ENCODE results near the gene PRDX1.
A peak's percentile ranks its signal among the peaks of the same experiment; 100 is the strongest.

The PRDX1 gene

DNA sequence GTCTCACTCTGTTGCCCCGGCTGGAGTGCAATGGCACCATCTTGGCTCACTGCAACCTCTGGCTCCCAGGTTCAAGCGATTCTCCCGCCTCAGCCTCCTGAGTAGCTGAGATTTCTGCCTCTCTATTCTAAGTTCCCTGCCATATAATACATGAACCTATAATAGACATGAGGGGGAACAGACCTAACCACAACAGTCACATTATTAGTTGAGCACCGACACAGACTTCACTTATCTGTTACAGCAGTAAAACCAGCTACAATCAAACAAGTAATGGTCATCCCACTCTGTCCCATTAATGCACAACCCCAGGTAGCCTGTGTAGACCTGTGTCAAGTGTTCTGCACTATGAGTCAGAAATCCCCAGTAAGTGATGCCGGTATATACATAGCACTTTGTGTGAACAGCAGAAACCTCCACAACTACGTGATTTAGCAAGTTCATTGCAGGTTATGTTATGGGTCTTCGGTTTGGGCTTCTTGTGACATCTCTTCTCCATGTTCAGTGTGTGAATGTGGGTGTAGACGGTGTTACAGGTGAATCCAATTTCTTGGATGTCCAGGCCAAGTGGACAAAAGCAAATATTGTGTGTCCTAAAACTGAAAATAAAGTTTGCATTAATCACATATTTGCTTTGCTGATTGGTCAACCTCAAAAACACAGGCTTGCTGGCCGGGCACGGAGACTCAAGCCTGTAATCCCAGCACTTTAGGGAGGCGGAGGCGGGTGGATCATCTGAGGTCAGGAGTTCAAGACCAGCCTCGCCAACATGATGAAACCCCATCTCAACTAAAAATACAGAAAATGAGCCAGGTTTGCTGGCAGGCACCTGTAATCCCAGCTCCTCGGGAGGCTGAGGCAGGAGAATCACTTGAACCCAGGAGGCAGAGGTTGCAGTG is 18.0 kb downstream of the PRDX1 start:
- Histone ChIP-seq H3K4me3 (no peak overlapping the region), H3K9ac (no peak overlapping the region), H3K36me3 (peaks cover 2 to 45% (median 21%) of the 10 kb centered on the region in 11 experiments; a peak in 20 of 22 replicates), H4K20me1 (peaks cover 14 to 29% (median 24%) of the 10 kb centered on the region in 11 experiments; a peak in 19 of 22 replicates), H3K4me1 (peaks cover 22 to 25% (median 24%) of the 10 kb centered on the region in 10 experiments), H3K9me3 (replicated peaks in 1 of 11) (no peaks in the 10 kb centered on the region), H3K27me3 (no peaks in the 10 kb centered on the region), H3K4me2 (no peak overlapping the region), H3K27ac (no peak overlapping the region)
- no peak for TF ChIP-seq Cebpa-rat (IDR thresholded peaks at IDR 0.05)

DNA sequence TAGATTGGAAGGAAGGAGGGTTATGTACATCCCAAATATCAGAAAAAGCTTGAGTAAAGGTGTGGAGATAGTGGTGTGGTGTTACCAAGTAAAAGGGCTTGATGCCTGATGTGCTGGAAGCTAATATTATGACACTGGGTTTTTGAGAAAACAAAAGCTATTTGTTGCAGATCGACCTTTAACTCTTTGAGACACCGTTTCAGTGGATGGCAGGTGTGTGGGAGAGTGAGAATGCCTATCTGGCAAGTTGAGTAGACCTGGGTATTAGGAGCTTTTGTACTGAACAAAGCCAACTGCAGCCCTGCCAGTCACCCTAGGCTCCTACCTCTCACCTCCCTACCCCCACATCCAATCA is 20.2 kb downstream of the PRDX1 start:
- peak overlapping the region in 1 of 10 experiments; percentile 79; a peak in 1 of 20 replicates for H3K4me3 ChIP-seq
- H3K27me3 ChIP-seq, result no peaks in the 10 kb centered on the region
- peaks cover 23 to 28% (median 26%) of the 10 kb centered on the region in 10 experiments for H3K4me1 ChIP-seq
- TF ChIP-seq Cebpa-rat (IDR thresholded peaks at IDR 0.05), result no peak
- H3K27ac ChIP-seq, result no peak overlapping the region
- H3K9ac ChIP-seq, result no peak overlapping the region
- H3K36me3 ChIP-seq, result peaks cover 0 to 26% (median 8%) of the 10 kb centered on the region in 11 experiments; a peak in 9 of 22 replicates
- peaks cover 0 to 5% (median 0%) of the 10 kb centered on the region in 11 experiments; a peak in 1 of 22 replicates for H3K9me3 ChIP-seq (replicated peaks in 1 of 11)
- peak overlapping the region; percentile 45 to 99 (median 87); a peak in 21 of 22 replicates for H3K4me2 ChIP-seq
- H4K20me1 ChIP-seq, result peaks cover 0 to 7% (median 1%) of the 10 kb centered on the region in 11 experiments; a peak in 5 of 22 replicates

DNA sequence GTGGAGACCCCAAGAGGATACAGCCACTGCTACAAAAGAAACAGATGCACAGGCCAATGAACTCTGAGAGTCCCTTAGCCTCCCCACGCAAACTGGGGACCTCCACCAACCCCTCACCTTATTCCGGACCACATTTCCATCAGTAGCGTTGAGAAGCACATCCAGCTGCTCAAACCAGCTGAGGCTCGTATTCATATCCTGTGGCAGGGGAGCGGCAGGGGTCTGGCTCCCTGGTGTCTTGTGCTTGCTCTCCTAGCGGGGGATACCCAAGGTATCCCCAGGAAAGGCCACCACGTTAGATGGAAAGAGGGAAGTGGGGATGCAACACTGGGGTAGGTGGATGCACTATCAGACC is 22.3 kb downstream of the PRDX1 start:
- Histone ChIP-seq H3K27me3 (no peaks in the 10 kb centered on the region), H3K4me1 (peaks cover 24 to 28% (median 26%) of the 10 kb centered on the region in 10 experiments), H3K4me3 (peak overlapping the region; percentile 65 to 83 (median 70)), H3K36me3 (peaks cover 0 to 24% (median 8%) of the 10 kb centered on the region in 11 experiments; a peak in 9 of 22 replicates), H3K4me2 (peak overlapping the region; percentile 78 to 99 (median 93)), H4K20me1 (no peaks in the 10 kb centered on the region), H3K9ac (peak overlapping the region; percentile 62 to 84 (median 77); a peak in 21 of 22 replicates), H3K27ac (peak overlapping the region in 9 of 11 experiments; percentile 20 to 75 (median 55); a peak in 13 of 22 replicates), H3K9me3 (replicated peaks in 1 of 11) (peaks cover 0 to 5% (median 0%) of the 10 kb centered on the region in 11 experiments; a peak in 1 of 22 replicates)
- TF ChIP-seq Cebpa-rat (IDR thresholded peaks at IDR 0.05), result no peak

- Histone ChIP-seq H3K27ac (no peak overlapping the region), H3K9me3 (replicated peaks in 1 of 11) (peaks cover 0 to 5% (median 0%) of the 10 kb centered on the region in 11 experiments; a peak in 1 of 22 replicates), H3K4me2 (peak overlapping the region in 3 of 11 experiments; percentile 78 to 99 (median 96); a peak in 2 of 22 replicates), H3K4me3 (no peak overlapping the region), H3K27me3 (no peaks in the 10 kb centered on the region), H4K20me1 (no peaks in the 10 kb centered on the region), H3K4me1 (peaks cover 24 to 30% (median 27%) of the 10 kb centered on the region in 10 experiments), H3K9ac (no peak overlapping the region), H3K36me3 (peaks cover 0 to 13% (median 0%) of the 10 kb centered on the region in 11 experiments; a peak in 5 of 22 replicates)
- no peak for TF ChIP-seq Cebpa-rat (IDR thresholded peaks at IDR 0.05)
Measured at GRCh38 chr1:45498279-45498678, 23.4 kb downstream of the PRDX1 start.

DNA sequence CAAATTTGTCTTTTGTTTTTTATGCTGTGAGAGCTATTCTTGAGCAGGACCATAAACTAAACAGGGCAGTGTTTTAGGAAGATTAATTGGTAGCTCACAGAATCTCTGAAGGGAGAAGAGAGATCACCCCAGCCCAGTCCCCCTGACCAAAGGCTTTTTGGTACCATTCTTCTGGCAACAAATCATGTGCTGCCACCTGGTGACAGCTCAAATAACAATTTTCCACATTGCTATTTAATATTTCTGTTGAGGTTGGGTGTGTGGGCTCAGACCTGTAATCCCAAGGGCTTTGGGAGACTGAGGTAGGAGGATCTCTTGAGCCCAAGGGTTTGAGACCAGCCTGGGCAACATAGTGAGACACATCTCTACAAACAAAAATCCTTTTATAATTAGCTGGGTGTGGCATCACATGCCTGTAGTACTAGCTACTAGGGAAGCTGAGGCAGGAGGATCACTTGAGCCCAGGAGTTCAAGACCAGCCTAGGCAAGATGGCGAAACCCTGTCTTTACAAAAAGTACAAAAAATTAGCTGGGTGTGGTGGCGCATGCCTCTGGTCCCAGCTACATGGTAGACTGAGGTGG is 28.5 kb downstream of the PRDX1 start:
- TF ChIP-seq Cebpa-rat (IDR thresholded peaks at IDR 0.05), result no peak
- Histone ChIP-seq H3K27me3 (peaks cover 0 to 28% (median 24%) of the 10 kb centered on the region in 11 experiments; a peak in 19 of 22 replicates), H3K36me3 (no peaks in the 10 kb centered on the region), H4K20me1 (peaks cover 0 to 11% (median 0%) of the 10 kb centered on the region in 11 experiments; a peak in 5 of 22 replicates), H3K4me1 (peaks cover 14 to 37% (median 23%) of the 10 kb centered on the region in 10 experiments), H3K4me2 (no peak overlapping the region), H3K9me3 (replicated peaks in 1 of 11) (peaks cover 0 to 5% (median 0%) of the 10 kb centered on the region in 11 experiments; a peak in 1 of 22 replicates), H3K4me3 (no peak overlapping the region), H3K9ac (no peak overlapping the region), H3K27ac (no peak overlapping the region)

DNA sequence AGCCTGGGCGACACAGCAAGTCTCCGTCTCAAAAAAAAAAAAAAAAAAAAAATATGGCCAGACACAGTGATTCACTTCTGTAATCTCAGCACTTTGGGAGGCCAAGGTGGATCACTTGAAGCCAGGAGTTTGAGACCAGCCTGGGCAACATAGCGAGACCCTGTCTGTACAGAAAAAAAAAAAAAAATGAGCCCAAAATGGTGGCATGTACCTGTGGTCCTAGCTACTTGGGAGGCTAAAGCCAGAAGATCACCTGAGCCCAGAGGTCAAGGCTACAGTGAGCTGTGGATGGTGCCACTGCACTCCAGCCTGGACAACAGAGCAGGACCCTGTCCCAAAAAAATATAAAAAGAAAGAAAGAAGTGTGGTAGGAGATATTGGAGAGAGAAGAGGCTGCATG is 29.0 kb downstream of the PRDX1 start:
- no peak overlapping the region for H3K9ac ChIP-seq
- peaks cover 0 to 29% (median 24%) of the 10 kb centered on the region in 11 experiments; a peak in 19 of 22 replicates for H3K27me3 ChIP-seq
- H3K4me2 ChIP-seq, result 0 out of 22 replicates have a peak overlapping the region, but pooled peaks of 1 of the 11 experiments have one; percentile 78
- peaks cover 0 to 11% (median 0%) of the 10 kb centered on the region in 11 experiments; a peak in 5 of 22 replicates for H4K20me1 ChIP-seq
- peaks cover 0 to 5% (median 0%) of the 10 kb centered on the region in 11 experiments; a peak in 1 of 22 replicates for H3K9me3 ChIP-seq (replicated peaks in 1 of 11)
- TF ChIP-seq Cebpa-rat (IDR thresholded peaks at IDR 0.05), result no peak
- no peak overlapping the region for H3K27ac ChIP-seq
- H3K4me3 ChIP-seq, result no peak overlapping the region
- peaks cover 14 to 42% (median 23%) of the 10 kb centered on the region in 10 experiments for H3K4me1 ChIP-seq
- H3K36me3 ChIP-seq, result no peaks in the 10 kb centered on the region

DNA sequence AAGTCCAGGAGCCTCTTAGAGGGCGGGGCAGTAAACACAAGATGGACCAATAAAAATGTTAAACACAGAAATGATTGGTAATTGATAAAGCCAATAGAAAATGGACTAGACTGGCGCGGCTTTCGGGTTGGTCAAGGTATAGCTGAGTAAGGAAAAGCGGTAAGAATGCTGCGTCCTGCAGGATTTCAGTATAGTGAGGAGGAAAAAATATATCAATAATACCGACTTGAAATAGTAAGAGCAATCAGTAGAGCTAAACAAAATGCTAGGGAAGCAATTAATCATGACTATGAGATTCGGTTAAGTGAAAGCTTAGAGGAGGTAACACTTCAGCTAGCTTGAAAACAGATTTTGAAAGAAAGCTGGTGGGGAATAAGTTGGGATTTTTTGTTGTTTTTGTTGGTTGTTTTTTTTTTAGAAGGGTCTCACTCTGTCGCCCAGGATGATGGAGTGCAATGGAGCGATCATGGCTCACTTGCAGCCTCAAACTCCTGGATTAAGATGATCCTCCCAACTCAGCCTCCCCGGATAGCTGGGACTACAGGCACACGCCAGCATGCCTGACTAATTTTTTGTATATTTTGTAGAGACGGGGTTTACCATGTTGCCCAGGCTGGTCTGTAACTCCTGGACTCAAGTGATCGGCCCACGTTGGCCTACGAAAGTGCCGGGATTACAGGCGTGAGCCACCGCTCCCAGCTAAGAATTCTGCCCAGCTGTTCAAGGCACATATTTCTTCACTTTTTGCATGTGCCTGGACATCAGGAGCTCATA is 30.0 kb downstream of the PRDX1 start:
- H3K4me3 ChIP-seq, result peak overlapping the region; percentile 72 to 89 (median 76)

More for the DNA sequence above, 30.0 kb downstream of the PRDX1 start:
- peak overlapping the region in 10 of 11 experiments; percentile 3 to 87 (median 28); a peak in 12 of 22 replicates for H3K9ac ChIP-seq
- H3K4me2 ChIP-seq, result peak overlapping the region; percentile 63 to 98 (median 86)
- H3K36me3 ChIP-seq, result no peaks in the 10 kb centered on the region
- H3K4me1 ChIP-seq, result peaks cover 14 to 44% (median 23%) of the 10 kb centered on the region in 10 experiments
- peak overlapping the region in 6 of 11 experiments; percentile 1 to 44 (median 18); a peak in 4 of 22 replicates for H3K27ac ChIP-seq
- peaks cover 0 to 11% (median 0%) of the 10 kb centered on the region in 11 experiments; a peak in 5 of 22 replicates for H4K20me1 ChIP-seq
- peaks cover 0 to 29% (median 24%) of the 10 kb centered on the region in 11 experiments; a peak in 19 of 22 replicates for H3K27me3 ChIP-seq
- no peak for TF ChIP-seq Cebpa-rat (IDR thresholded peaks at IDR 0.05)
- H3K9me3 ChIP-seq (replicated peaks in 1 of 11), result no peaks in the 10 kb centered on the region
